AG08395 (cell line): Measurements from ENCODE around the gene RSPH3.

Source experiments
- DNase-seq: peaks from one replicate; pipeline ENCODE4 v3.0.0; 2012; ENCODE audit warnings: mixed read lengths, low spot score

Gene RSPH3

DNA sequence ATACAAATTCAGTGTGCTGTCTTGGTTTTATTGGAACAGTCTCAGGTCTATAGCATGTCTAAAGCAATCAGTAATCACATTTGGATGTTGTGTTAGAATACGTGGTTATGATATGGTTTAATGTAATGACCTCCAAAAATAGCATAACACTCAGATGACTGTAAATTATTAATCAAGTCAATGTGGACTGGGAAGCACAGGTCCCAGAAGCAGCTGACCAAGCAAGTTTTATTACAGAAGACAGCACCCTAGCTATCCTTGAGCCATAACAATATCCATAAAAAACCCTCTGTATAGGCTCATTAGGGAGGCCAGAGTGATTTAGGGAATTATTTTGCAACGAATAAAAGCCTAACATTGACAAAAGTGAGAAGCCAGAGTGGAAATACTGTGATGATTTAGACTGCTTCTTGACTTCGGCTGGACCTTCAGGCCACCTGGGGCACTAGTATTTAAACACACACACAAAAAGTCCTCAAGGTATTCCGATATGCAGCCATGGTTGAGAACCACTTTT, 66.9 kb downstream of the RSPH3 start:
- DNase-seq: no peak

DNA sequence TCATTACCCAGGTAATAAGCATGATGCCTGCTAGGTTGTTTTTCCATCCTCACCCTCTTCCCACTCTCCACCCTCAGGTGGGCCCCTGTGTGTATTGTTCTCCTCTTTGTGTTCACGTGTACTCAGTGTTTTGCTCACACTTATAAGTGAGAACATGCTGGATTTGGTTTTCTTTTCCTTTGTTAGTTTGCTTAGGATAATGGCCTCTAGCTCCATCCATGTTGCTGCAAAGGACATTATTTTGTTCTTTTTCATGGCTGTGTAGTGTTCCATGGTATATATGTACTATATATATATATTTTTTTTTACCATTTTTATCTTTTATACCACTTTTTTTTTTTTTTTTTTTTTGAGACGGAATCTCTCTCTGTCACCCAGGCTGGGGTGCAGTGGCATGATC, 71.9 kb downstream of the RSPH3 start:
- no peak for DNase-seq

DNA sequence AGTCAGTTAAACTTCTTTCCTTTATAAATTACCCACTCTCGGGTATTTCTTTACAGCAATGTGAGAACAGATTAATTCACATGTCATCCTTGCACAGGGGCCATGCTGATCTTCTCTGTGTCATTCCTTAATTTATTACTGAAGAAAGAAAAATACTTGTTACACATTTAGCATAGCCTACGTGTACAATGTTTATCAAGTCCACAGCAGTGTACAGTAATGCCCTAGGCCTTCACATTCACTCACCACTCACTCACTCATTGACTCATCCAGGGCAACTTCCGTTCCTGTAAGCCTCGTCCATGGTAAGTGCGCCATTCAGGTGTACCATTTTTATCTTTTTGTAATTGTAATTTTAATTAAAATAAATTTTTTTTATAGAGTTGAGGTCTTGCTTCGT, 73.6 kb downstream of the RSPH3 start:
- DNase-seq: no peak

DNA sequence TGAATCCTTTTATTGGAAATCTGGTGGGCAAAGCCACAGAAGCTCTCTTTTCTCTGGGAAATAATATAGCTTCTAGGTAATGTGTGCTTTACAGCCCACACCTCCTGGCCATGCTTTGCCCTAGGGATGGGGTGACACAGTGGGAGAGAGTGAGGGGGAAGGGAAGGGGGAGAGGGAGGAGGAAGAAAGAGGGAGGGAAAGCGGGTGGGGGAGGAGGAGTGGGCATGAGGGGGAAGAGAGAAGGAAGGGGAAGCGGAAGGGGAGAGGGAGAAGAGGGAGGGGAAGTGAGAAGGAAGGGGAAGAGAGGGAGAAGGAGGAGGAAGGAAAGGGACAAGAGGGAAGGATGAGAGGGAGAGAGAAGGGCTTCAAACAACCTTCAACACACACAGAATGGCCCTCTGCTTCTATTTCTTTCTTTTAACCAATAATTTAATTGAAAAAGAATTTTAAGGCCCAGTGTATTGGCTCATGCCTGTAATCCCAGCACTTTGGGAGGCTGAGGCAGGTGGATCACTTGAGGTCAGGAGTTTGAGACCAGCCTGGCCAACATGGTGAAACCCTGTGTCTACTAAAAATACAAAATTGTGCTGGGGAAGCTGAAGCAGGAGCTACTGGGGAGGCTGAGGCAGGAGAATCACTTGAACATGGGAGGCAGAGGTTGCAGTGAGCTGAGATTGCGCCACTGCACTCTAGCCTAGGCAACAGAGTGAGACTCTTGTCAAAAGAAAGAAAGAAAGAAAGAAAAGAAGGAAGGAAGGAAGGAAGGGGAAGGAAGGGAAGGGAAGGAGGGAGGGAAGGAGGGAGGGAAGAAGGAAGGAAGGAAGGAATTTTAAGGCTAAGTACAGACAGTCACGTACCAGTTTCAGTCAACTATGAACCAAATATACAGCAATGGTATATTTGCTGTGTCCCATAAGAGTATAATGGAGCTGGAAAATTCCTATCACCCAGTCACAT, 75.2 kb downstream of the RSPH3 start:
- no peak for DNase-seq

DNA sequence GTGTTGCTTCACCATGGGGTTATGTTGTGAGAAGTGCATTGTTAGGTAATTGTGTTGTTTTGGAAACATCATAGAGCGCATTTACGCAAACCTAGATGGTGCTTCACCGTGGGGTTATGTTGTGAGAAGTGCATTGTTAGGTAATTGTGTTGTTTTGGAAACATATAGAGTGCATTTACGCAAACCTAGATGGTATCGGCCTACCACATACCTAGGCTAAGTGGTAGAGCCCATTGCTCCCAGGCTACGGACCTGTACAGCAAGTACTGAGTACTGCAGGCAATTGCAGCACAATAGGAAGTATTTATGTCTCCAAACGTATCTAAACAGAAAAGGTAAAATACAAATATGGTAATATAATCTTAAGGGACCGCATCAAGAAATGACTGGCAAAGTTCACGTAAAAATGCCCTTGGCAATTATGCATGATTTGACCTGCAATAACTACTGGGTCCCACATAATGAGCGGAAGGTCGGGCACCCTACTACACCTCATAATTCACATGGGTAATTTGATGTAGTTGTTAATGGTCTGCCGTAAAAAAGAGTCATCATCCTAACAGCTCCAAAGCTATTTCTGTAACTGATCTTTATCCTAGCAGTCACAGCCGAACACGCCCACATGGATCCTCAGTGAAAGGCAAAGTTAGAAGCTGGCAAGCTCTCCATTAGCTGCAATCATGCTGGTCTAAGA, 76.0 kb downstream of the RSPH3 start:
- no peak for DNase-seq
